Spleen (tissue), 11 donors: Measurements from ENCODE around the gene SPATS2L. TPM values are rescaled to one million over a fixed set of nuclear protein-coding genes. Genes with fewer than 3 reads are reported as not detected.
"Not testable (repeated sequence)": the region's sequence is repeated elsewhere in the genome, so short reads cannot be mapped to it uniquely, and the experiment has no call there.

Experiments
- DNase-seq: peaks from one replicate; pipeline ENCODE4 v3.0.0-alpha.2; 2020
- H3K27ac ChIP-seq, 8 donors: fragments of 200-600 bp; sonication (generic) in 7 of 8; 1 replicate in 4 of 8; 2 replicates in 4 of 8; pipeline versions ENCODE4 v1.5.0 to v1.8.0; 2016 to 2021; ENCODE audit warnings: inconsistent platforms in 4 of 8, mild to moderate bottlenecking in 4 of 8, moderate library complexity in 1 of 8
- H3K27me3 ChIP-seq, 7 donors: fragments of 200-600 bp; sonication (generic) in 6 of 7; replicated peaks in 1 of 7; 1 replicate in 4 of 7; 2 replicates in 3 of 7; pipeline versions ENCODE4 v1.5.0 to v1.8.0; 2016 to 2021; ENCODE audit warnings: inconsistent platforms in 3 of 7, mild to moderate bottlenecking in 1 of 7
- H3K36me3 ChIP-seq, 6 donors: fragments of 200-600 bp; sonication (generic) in 5 of 6; 1 replicate in 4 of 6; 2 replicates in 2 of 6; pipeline versions ENCODE4 v1.5.0 to v1.8.0; 2016 to 2021; ENCODE audit warnings: inconsistent platforms in 2 of 6
- H3K4me1 ChIP-seq, 6 donors: fragments of 200-600 bp; sonication (generic) in 5 of 6; 1 replicate in 3 of 6; 2 replicates in 3 of 6; pipeline versions ENCODE4 v1.5.0 to v1.8.0; 2016 to 2021; ENCODE audit warnings: inconsistent platforms in 3 of 6
- H3K4me3 ChIP-seq, 8 donors: fragments of 200-600 bp; sonication (generic) in 7 of 8; 1 replicate in 4 of 8; 2 replicates in 4 of 8; pipeline versions ENCODE4 v1.5.0 to v1.8.0; 2016 to 2021; ENCODE audit warnings: inconsistent platforms in 4 of 8, mild to moderate bottlenecking in 4 of 8, moderate library complexity in 2 of 8
- H3K9me3 ChIP-seq, 8 donors: fragments of 200-600 bp; sonication (generic) in 7 of 8; 1 replicate in 4 of 8; 2 replicates in 4 of 8; pipeline versions ENCODE4 v1.5.0 to v1.8.0; 2016 to 2021; ENCODE audit warnings: inconsistent platforms in 4 of 8
- POLR2A ChIP-seq, 3 donors: fragments of 450-650 bp; IDR thresholded peaks; one replicate each; pipeline ENCODE4 v1.5.1; 2017; ENCODE audit warnings: antibody characterized with exemption in 3 of 3, mild to moderate bottlenecking in 1 of 3
- POLR2AphosphoS5 ChIP-seq, 3 donors: sonication (generic); formaldehyde crosslinking; IDR thresholded peaks; one replicate each; pipeline ENCODE4 v1.5.1; 2017; ENCODE audit warnings: antibody characterized with exemption in 3 of 3
- WGBS, 5 donors: extraction: QIAGEN DNeasy Blood & Tissue Kit in 3 of 5; methylation state at CpG; one replicate each; pipeline versions ENCODE4 v1.1.5 to v1.1.7; 2013 to 2018; 5-methylcytosine and 5-hydroxymethylcytosine counted together
- intact Hi-C: fragments of 100-400 bp; cut with DNase I; formaldehyde crosslinking; loops from one replicate; pipeline ENCODE4 v1.15.0; 2023; ENCODE audit warnings: low total_unique reads
- polyA plus RNA-seq, 3 donors: library from polyadenylated mRNA; stranded (reverse); fragments of 200-250 nt; gene quantifications; one replicate each; pipeline ENCODE4 v1.2.1, GENCODE V29; 2013
- total RNA-seq, 7 donors: library from RNA; depleted of rRNA in 3 of 7; stranded (reverse); fragments of >200 nt in 3 of 7; fragmentation: NEBNext Ultra II Directional in 4 of 7; extraction: Animal tissue kit (Norgen Biotek cat#: 25700) in 4 of 7; gene quantifications; one replicate each; pipeline versions ENCODE4 v1.1.0 to v1.2.1, GENCODE V29; 2016 to 2021
- TF ChIP-seq, protein P1 (sequence below), 11 experiments: fragments of 200-600 bp in 7 of 11; fragments of 450-650 bp in 4 of 11; sonication (generic) in 4 of 11; IDR thresholded peaks in 8 of 11; conservative IDR thresholded peaks in 3 of 11; 1 replicate in 7 of 11; 2 replicates in 4 of 11; pipeline versions ENCODE4 v1.4.0 to v1.8.0; 2016 to 2021; ENCODE audit warnings: antibody characterized with exemption in 11 of 11, inconsistent platforms in 4 of 11, mild to moderate bottlenecking in 1 of 11
- donor health status: healthy with polysubstance abuse.
- donor health status: DM: no; HTN: no; CAD: no; lungs with moderate emphysema.
- donor health status: DM: no; HTN: no; CAD: no.
- donor health status: Bipolar disorder and iron deficiency.
- donor health status: healthy.
- donor health status: DM: no; HTN: no; CAD: no.
- donor health status: DM: yes; HTN: yes; CAD: no.

SPATS2L gene
- total and polyA plus RNA-seq, 10 donors: 9.5 to 84.7 (median 57.2) TPM

DNA sequence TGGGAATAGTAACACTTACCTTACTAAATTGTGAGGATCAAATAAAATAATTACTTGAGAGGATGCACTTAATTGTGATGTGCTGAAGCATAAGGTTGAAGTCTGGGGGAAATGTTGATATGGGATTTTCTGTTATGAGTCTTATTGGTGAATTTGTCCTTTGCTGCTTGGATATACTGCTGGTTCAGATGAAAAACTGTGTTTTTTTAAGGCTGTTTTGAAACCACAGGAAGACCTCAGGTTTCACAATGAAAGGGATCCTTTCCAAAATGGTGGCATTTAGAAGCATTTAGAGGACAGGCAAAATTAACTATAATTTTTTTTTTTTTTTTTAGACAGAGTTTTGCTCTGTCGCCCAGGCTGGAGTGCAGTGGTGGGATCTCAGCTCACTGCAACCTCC lies 34.9 kb downstream of the SPATS2L start:
- peak overlapping the region in 2 of 8 donors; percentile 47 to 58 for H3K27ac ChIP-seq
- H3K4me1 ChIP-seq: peaks cover 0 to 45% (median 22%) of the 10 kb centered on the region in 6 donors
- no peak for DNase-seq
- H3K27me3 ChIP-seq: no peaks in the 10 kb centered on the region
- no peaks in the 10 kb centered on the region for H3K36me3 ChIP-seq
- TF ChIP-seq POLR2A (IDR thresholded peaks at IDR 0.05) (no peak), POLR2AphosphoS5 (IDR thresholded peaks at IDR 0.05) (no peak)
- TF ChIP-seq, protein P1, sequence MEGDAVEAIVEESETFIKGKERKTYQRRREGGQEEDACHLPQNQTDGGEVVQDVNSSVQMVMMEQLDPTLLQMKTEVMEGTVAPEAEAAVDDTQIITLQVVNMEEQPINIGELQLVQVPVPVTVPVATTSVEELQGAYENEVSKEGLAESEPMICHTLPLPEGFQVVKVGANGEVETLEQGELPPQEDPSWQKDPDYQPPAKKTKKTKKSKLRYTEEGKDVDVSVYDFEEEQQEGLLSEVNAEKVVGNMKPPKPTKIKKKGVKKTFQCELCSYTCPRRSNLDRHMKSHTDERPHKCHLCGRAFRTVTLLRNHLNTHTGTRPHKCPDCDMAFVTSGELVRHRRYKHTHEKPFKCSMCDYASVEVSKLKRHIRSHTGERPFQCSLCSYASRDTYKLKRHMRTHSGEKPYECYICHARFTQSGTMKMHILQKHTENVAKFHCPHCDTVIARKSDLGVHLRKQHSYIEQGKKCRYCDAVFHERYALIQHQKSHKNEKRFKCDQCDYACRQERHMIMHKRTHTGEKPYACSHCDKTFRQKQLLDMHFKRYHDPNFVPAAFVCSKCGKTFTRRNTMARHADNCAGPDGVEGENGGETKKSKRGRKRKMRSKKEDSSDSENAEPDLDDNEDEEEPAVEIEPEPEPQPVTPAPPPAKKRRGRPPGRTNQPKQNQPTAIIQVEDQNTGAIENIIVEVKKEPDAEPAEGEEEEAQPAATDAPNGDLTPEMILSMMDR (IDR thresholded peaks at IDR 0.05 in 8 of 11, conservative IDR thresholded peaks at IDR 0.05 in 3 of 11): no peak
- H3K4me3 ChIP-seq: no peak overlapping the region
- 76 to 100% (median 90%) methylated on average over 1 of the region's 1 CpG for WGBS, 5 donors
- intact Hi-C loops: no loop called here
- H3K9me3 ChIP-seq: no peaks in the 10 kb centered on the region

DNA sequence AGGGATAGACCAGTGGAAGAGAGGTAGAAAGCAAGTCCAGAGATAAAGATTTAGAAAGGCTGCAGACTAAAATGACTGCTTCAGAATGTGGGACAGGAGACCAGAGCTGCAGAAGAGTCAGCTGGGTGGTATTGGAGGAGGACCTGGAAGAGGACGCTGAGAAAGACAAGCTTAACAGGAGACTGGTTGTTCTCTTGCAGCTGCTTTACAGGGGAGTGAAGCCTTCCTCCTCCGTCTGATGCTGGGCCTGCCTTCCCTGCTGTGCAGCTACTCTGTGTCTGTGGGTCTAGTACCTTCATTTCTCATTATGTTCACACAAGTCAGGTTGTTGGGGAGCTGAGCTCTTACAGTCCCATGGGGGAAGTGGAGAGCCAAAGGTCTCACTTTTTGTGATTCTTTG lies 35.7 kb downstream of the SPATS2L start:
- 73 to 92% (median 83%) methylated on average over 2 of the region's 2 CpGs for WGBS, 5 donors
- no peaks in the 10 kb centered on the region for H3K36me3 ChIP-seq
- H3K9me3 ChIP-seq: no peaks in the 10 kb centered on the region
- peaks cover 0 to 43% (median 22%) of the 10 kb centered on the region in 6 donors for H3K4me1 ChIP-seq
- H3K27ac ChIP-seq: no peak overlapping the region
- no peak for DNase-seq
- no peaks in the 10 kb centered on the region for H3K27me3 ChIP-seq
- intact Hi-C loops: no loop called here
- no peak overlapping the region for H3K4me3 ChIP-seq
- TF ChIP-seq POLR2A (IDR thresholded peaks at IDR 0.05) (no peak), POLR2AphosphoS5 (IDR thresholded peaks at IDR 0.05) (no peak)
- TF ChIP-seq, protein P1 (IDR thresholded peaks at IDR 0.05 in 8 of 11, conservative IDR thresholded peaks at IDR 0.05 in 3 of 11): no peak

DNA sequence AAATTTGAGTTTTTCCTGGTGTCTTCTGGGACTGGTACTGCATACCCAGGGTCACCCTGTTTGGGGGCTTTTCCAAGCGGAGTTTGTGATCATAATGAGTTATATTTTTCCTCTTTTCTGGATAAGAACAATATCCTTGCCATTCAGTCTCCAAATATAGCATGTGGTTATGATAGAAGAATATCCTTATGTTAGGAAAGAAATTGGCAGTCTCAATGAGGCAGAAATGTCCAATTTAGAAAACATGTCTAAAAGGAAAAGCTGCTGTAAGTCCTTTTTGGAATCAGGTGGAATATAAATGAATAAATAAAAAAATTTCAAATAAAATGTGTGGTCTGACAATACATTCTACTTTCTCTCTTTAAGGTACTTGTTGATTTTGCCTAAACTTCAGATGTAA lies 36.2 kb downstream of the SPATS2L start:
- TF ChIP-seq, protein P1 (IDR thresholded peaks at IDR 0.05 in 8 of 11, conservative IDR thresholded peaks at IDR 0.05 in 3 of 11): no peak
- Histone ChIP-seq H3K4me3 (no peak overlapping the region), H3K4me1 (peaks cover 0 to 39% (median 22%) of the 10 kb centered on the region in 6 donors), H3K27me3 (no peaks in the 10 kb centered on the region), H3K9me3 (no peaks in the 10 kb centered on the region), H3K27ac (no peak overlapping the region), H3K36me3 (no peaks in the 10 kb centered on the region)
- DNase-seq: no peak
- intact Hi-C loops: no loop called here
- WGBS, 5 donors: 79 to 97% (median 90%) methylated on average over 1 of the region's 1 CpG

DNA sequence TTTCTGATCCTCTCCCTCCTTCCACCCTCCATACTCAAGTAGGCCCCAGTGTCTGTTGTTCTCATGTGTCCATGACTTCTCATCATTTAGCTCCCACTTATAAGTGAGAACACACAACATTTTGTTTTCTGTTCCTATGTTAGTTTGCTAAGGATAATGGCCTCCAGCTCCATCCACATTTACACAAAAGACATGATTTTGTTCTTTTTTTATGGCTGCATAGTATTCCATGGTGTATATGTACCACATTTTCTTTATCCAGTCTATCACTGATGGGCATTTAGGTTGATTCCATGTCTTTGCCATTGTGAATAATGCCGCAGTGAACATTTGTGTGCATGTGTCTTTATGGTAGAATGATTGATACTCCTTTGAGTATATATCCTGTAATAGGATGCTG lies 37.7 kb downstream of the SPATS2L start:
- 92 to 100% (median 97%) methylated on average over 1 of the region's 1 CpG for WGBS, 5 donors
- intact Hi-C loops, H3K4me3 ChIP-seq: not testable (repeated sequence)

DNA sequence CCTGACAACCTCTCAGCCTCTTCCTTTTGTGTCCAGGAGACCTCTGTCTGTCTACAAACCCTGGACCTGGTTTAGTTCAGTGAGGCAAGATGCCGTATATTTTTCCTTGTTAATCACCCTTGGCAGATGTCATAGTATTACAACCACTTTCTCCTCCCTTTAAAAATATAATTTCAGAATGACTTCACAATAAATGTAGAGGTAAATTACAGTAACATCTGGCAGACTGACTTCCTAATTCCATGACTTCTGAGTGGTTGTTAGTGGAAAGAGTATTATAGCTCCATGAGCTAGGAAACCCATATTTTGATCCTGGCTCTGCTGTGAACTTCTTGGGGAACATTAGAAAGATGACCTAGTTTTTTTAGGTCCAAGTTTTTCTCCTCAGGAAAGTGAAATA lies 39.5 kb downstream of the SPATS2L start:
- WGBS, 5 donors: 85 to 97% (median 89%) methylated on average over 1 of the region's 1 CpG
- no peaks in the 10 kb centered on the region for H3K27me3 ChIP-seq
- H3K9me3 ChIP-seq: no peaks in the 10 kb centered on the region
- no peak for DNase-seq
- peaks cover 0 to 6% (median under 1%) of the 10 kb centered on the region in 6 donors for H3K4me1 ChIP-seq
- intact Hi-C loops: no loop called here
- H3K4me3 ChIP-seq: no peak overlapping the region
- no peaks in the 10 kb centered on the region for H3K36me3 ChIP-seq
- no peak overlapping the region for H3K27ac ChIP-seq
- TF ChIP-seq, protein P1 (IDR thresholded peaks at IDR 0.05 in 8 of 11, conservative IDR thresholded peaks at IDR 0.05 in 3 of 11): no peak
- no peak for TF ChIP-seq POLR2A (IDR thresholded peaks at IDR 0.05)
- no peak for TF ChIP-seq POLR2AphosphoS5 (IDR thresholded peaks at IDR 0.05)

More for the DNA sequence above, 37.7 kb downstream of the SPATS2L start:
- not testable (repeated sequence) for H3K9me3 ChIP-seq, H3K27me3 ChIP-seq, H3K27ac ChIP-seq, DNase-seq, H3K36me3 ChIP-seq
- H3K4me1 ChIP-seq: peaks cover 0 to 23% (median 13%) of the 10 kb centered on the region in 6 donors
